RPMI8226 (cell line): Measurements from ENCODE around the gene PLEKHH1.
"Not testable (repeated sequence)": the region's sequence is repeated elsewhere in the genome, so short reads cannot be mapped to it uniquely, and the experiment has no call there.

Source experiments
- DNase-seq: peaks from one replicate; pipeline ENCODE4 v3.0.0-alpha.2; 2015

PLEKHH1 gene

DNA sequence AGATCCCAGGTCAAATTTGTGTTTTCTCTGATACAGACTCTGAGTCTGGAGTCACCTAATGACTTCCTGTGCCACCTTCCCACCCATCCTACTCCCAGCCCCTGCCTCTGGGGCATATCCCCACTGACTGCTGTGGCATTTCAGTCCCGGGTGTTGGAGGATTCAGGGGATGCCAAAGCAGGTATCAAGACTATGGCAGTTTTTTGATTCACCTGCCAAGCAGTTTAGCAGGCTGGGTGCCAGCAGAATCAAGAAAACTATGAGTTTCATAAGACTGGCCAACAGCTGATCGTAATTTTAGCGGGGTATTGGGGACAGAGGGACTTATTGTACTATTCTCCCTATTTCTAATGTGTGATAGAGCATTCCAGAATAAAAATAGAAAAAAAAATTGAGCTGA lies 4.6 kb downstream of the PLEKHH1 start:
- peak; percentile 14 for DNase-seq

GRCh38 chr14:67538501-67538900 lies 5.4 kb downstream of the PLEKHH1 start:
- DNase-seq = no peak

GRCh38 chr14:67539116-67539515 lies 6.0 kb downstream of the PLEKHH1 start:
- no peak for DNase-seq

DNA sequence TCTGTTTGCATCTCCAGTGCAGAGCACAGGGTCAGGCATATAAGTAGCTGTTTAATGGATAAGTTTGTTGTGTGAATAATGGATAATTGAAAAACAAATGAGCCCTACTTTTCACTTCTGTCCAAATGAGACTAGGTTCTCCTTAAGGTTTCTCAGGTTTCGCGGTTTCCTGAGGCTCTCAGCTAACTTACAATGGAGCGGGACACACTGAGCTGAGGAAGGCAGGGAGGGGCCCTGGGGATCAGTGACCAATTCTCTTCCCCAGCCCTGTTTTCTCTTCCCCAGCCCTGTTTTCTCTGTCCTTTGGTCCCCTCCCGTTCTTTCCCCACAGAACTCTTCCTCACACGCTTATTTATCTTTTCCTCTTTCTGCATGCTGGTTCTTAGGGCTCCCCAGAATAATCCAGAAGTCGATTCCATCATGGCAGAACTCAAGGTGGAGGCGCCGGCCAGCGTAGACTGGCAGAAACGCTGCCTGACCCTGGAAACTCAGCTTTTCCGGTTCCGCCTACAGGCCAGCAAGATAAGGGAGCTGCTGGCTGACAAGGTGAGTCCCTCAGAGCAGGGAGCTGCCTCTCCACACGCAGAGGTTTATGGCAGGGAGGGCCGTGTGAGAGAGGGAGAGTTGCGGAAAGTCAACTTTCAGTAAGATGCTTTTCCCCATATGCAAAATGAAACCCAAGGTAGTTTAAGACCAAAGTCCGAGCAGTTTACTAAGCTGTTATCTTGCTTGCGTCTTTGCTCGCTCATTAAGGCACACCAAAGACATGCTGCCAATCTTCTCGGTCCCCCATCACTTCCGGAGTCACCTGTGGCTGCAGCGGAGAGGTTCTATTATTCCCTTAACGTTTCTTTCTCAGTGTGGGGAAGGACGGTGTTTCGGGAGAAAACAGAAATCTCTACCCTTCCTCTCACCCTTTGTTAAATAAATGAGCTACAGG lies 8.6 kb downstream of the PLEKHH1 start:
- no peak for DNase-seq

- DNase-seq = not testable (repeated sequence)
These were observed 9.5 kb downstream of the PLEKHH1 start for GRCh38 chr14:67542620-67543019.

DNA sequence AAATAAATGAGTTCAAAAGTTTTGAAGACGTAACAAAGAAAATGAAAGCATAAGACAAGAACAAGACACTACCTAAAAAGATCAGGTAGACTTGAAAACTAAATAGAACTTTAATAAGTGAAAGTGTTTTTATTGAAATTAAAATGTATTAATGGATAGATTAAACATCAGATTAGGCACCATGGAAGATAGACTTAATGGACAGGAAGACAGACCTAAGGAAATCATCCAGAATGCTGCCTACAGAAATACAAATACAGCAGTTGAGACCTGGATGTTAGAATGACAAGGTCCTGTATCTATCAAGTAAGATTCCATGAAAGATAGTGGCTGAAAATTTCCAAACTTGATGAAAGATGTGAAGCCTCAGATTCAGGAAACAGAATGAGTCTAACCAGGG lies 11.5 kb downstream of the PLEKHH1 start:
- DNase-seq = no peak

GRCh38 chr14:67547224-67547780 lies 14.2 kb downstream of the PLEKHH1 start:
- no peak for DNase-seq

DNA sequence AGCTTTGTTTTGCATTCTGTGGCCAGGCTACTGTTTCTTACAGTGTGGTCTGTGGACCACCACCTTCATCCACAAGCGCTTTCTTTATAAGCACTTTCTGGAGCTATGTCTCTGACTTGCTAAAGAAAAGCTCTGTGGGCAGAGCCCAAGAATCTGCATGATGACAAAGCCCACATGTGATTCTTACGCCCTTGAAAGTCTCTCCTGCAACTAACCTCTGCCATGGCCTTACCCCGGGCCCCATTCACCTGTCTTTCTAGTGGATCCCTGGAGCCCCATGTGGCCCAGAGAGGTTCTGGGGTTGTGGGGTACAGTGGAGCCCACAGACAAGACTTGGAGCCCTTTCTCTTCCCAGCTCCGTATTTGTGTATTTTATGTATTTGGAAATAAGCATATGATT lies 16.6 kb downstream of the PLEKHH1 start:
- DNase-seq = no peak

DNA sequence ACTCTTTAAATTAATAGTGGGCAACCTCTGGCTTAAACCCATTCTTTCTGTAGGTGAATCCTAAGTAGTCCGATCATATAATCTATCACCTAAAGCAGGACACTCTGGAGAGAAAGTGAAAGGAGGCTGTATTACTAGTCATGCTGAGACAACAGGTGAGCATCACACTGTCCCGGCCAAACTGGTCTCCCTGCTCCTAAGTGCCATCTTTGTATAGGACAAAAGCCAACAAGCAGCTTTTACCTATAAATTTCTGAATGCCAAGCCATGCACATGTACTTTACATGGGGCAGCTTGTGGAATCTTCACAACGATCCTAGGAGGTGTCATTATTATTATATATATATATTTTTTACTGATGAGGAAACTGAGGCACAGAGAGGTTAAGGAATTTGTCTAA lies 18.0 kb downstream of the PLEKHH1 start:
- DNase-seq = no peak

GRCh38 chr14:67551940-67552339 lies 18.9 kb downstream of the PLEKHH1 start:
- DNase-seq = no peak

DNA sequence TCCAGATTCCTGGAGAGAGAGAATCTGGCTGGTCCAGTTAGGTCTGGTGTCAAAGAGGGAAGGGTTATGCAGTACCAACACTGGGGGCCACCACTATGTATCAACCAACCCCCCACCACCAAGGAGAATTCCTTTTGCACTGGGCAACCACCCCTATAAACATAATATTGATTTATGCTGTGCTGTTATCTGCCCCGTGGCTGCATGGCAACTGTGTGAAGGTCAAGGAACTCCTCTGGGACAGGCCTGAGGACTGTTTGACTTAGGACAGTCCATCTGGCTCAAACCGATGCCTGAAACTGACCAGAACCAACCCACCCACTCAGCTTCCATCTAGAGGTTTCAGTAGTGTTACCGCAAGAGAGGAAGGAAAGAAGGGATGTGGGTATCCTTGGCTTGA lies 20.5 kb downstream of the PLEKHH1 start:
- DNase-seq = no peak

GRCh38 chr14:67554341-67554740 lies 21.3 kb downstream of the PLEKHH1 start:
- DNase-seq = no peak

GRCh38 chr14:67555518-67556090 lies 22.5 kb downstream of the PLEKHH1 start:
- no peak for DNase-seq

GRCh38 chr14:67556671-67557070 lies 23.6 kb downstream of the PLEKHH1 start:
- DNase-seq = no peak

- DNase-seq = no peak
These were observed 24.0 kb downstream of the PLEKHH1 start for GRCh38 chr14:67557118-67557517.

DNA sequence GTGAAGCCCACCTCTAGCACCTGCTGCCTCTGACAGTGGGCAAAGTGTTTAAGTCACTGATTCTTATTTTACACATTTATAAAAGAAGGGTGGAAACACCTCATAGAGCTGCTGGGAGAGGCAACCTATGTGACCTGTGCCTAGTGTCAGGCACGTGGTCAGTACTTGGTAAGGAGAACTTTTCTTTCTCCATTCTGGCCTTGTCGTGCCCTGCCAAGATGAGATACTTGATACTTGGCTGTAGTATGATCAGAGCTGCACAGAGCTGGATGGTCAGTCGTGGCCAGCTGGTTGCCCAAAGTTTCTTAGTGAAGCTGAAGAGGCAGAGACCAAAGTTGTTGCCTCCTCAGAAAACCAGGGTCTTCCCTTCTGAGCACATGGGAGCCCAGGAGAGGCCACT lies 24.6 kb downstream of the PLEKHH1 start:
- DNase-seq = no peak

DNA sequence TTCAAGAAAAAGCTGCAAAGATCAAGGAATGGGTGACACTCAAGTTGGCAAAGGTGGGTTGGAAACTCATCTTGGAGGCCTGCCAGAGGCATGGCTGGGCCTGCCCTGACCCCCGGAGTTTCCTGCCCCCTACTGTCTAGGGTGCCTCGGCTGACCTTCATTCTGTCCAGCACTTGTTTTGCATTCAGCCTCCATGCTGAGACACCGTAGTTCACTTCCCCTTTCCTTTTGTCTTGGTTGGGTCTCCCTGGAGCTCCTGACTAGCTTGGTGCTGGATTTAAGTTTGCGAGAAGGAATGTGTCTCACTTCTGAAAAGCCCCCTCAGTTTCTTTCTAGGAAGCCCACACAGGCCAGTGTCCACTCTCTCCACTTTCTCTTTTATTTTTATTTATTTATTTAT lies 26.5 kb downstream of the PLEKHH1 start:
- no peak for DNase-seq

GRCh38 chr14:67562025-67562775 lies 29.1 kb downstream of the PLEKHH1 start:
- DNase-seq = no peak

DNA sequence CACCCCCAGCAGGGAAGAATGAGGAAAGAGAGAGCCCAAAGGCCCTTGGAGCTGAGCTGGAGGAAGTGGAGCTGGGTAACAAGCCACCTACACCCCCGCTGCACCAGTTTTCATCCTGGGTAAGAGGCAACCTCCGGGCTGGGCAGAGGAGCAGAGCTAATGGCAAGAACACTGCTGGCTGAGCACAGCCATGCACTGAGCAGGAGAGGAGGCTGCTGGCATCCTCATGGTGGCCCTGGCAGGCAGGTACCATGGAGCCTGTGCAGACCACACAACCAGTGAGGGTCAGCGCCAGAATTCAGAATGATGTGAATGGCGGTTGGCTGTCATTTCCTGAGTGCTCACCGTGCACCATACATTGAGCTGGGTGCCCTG lies 29.7 kb downstream of the PLEKHH1 start:
- DNase-seq = no peak

- no peak for DNase-seq
These were observed 31.1 kb downstream of the PLEKHH1 start for GRCh38 chr14:67564236-67564635.

- DNase-seq = no peak
These were observed 33.8 kb downstream of the PLEKHH1 start for GRCh38 chr14:67566908-67567307.

- no peak for DNase-seq
These were observed 34.6 kb downstream of the PLEKHH1 start for GRCh38 chr14:67567654-67568053.

DNA sequence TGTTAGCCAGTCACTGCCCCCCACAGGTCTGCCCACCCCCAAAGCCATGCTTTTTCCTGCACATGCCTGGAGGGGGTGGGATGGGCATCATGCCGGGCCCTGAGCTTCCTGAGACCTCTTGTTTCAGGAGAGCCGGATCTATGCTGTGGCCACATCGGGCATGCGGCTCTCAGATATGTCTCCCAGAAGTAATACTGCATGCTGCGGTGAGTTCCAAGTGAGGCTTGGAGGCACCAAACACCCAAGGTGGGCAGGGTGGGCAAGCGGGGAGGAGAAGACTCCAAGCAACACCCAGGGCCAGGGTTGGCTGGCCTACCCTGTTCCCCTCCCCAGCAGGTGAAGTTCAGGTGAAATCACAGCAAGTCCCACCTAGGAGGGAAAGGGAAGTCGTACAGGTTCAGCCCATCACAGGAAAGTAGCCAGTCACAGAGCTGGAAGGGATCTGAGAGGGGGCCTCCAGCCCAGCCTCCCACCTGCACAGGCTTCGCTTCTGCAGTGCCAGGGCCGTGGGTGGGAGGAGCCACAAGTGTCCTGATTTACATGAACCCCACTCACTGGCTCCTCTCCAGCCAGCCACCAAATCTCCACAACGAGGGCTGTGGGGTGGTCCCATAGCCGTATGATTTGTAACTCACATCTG lies 36.0 kb downstream of the PLEKHH1 start:
- no peak for DNase-seq
